AG10803 (cell line): Measurements from ENCODE around the gene OR10G2.

Experiments used
- DNase-seq: peaks from one replicate; pipeline ENCODE4 v3.0.0; 2010; ENCODE audit warnings: low read depth
- H3K4me3 ChIP-seq: 2 replicates; pipeline ENCODE4 v1.5.1; 2011; ENCODE audit warnings: mild to moderate bottlenecking, low read length, control low read depth
- CTCF ChIP-seq: conservative IDR thresholded peaks from 2 replicates; pipeline ENCODE4 v1.5.1; 2011; ENCODE audit warnings: mild to moderate bottlenecking, low read length, control low read depth, inconsistent platforms

Gene OR10G2, protein sequence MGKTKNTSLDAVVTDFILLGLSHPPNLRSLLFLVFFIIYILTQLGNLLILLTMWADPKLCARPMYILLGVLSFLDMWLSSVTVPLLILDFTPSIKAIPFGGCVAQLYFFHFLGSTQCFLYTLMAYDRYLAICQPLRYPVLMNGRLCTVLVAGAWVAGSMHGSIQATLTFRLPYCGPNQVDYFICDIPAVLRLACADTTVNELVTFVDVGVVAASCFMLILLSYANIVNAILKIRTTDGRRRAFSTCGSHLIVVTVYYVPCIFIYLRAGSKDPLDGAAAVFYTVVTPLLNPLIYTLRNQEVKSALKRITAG

DNA sequence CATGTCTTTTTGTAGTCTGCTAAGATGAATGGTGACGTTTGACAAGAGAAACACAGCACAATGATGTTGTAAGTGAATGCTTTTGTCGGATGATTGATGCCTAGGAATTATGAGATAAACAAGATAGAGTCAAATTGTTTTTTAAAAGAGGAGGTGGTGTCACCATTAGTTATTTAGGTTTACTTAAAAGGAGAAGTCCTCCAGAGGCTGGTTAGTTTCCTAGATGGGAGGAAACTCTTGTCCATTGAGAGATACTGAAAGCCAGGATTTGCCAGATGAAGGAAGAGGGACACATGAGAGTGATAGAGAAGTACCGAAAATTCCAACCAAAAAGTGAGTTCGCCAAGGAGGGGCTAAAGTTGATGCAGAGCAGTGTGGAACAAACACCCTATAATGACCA, at the start of gene OR10G2:
Gene OR10G2 (minus strand): TSS at position 101 of the 400 bp plus-strand sequence. CDS start 98 bp downstream, at position 3.
- no peak for TF ChIP-seq CTCF
- no peak within 1 kb of the TSS for H3K4me3 ChIP-seq
- no peak for DNase-seq

- TF ChIP-seq CTCF, result no peak
- no peak for DNase-seq
- no peak overlapping the region for H3K4me3 ChIP-seq
Observed at GRCh38 chr14:21680072-21680471, 45.3 kb upstream of the OR10G2 start.

DNA sequence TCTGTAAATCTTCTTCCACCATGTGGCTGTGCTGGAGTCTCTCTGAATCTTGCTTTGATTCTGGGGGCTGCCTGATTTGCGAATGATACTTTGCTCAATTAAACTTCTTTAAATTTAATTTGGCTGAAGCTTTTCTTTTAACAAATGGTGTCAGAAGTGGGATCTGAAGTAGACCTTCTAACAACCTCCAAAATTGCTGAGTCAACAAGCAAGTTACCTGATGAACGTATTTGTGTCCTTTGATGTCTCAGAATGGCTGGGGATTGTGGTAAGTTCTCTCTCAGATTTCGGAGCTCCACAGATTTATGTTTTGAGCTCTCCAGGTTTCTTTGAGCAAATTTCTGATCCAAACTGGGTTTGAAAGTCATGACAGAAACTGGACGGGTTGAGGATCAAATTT, 40.8 kb upstream of the OR10G2 start:
- no peak for DNase-seq
- TF ChIP-seq CTCF, result no peak
- no peak overlapping the region for H3K4me3 ChIP-seq

DNA sequence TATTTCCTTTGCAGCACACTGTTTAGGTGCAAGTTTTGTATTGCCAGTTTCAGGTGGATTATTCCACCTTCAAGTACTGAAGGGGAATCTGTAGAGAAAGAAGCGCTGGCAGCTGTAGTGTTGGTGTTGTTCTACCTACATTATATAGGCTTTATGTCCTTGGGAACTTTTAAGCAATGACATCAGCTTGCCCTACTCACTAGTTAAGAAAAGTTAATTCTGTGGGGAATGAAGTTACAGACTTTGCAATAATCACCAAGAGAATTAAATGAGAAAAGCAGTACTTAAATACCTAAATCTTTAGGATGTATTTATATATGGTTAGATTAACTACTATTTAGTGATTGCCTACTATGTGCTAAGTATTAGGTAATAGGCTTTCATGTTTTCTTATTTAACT, 39.0 kb upstream of the OR10G2 start, which contains the start of gene OR4E1:
Gene OR4E1 (minus strand): TSS at position 101 of the 400 bp plus-strand sequence. CDS start 2,883 bp downstream, outside the sequence.
- TF ChIP-seq CTCF, result no peak
- no peak within 1 kb of the TSS for H3K4me3 ChIP-seq
- no peak for DNase-seq

DNA sequence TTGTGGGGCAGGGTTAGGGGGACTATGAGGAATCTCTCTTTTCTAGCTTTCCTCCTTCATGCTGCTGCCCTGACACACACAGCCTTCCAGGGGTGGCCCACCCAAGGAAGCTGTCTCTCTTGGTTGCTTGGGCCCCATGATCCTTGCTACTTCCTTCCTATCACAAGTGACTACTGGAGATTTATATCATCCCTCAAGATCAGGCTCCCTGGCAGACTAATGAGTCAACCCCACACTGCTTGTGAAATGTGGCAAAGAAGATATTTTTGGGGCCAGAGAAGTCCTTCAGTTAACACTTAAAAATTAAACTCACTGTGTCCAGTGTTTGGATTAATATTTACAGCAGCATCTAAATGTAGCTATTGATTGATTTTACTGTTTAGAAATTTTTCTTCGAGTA, 37.4 kb upstream of the OR10G2 start:
- no peak for DNase-seq
- H3K4me3 ChIP-seq, result no peak overlapping the region
- no peak for TF ChIP-seq CTCF

DNA sequence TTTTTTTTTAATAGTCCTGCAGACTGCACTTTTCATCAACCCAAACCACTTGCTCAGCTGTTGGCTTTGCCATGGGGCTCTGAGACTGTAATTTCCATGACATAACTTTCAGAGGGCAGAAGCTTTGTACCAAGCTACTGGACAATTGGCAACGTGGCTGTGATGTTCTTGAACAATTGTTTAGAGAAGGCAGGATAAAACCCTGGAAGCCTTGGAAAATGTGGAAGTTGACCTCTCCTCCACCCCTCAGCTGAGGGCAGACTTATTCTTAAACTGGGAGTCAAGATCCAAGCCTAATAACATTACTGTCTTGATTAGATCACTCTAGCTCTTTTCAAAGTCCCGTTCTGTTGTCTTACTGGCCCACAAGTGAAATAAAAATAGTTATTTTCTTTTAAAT, 36.6 kb upstream of the OR10G2 start:
- no peak for DNase-seq

More for the DNA sequence above, 36.6 kb upstream of the OR10G2 start:
- no peak for TF ChIP-seq CTCF
- no peak overlapping the region for H3K4me3 ChIP-seq
